Upper lobe of left lung (tissue), 4 donors: ENCODE measurements around the gene PIGO.

Experiments
- EP300 ChIP-seq, 4 donors: sonication (generic); formaldehyde crosslinking; IDR thresholded peaks; one replicate each; pipeline ENCODE4 v1.5.1; 2017; ENCODE audit warnings: antibody characterized with exemption in 4 of 4, control low read depth in 2 of 4
- POLR2A ChIP-seq, 4 donors: fragments of 450-650 bp; IDR thresholded peaks; one replicate each; pipeline ENCODE4 v1.5.1; 2016 to 2017; ENCODE audit warnings: antibody characterized with exemption in 4 of 4, mild to moderate bottlenecking in 2 of 4
- POLR2AphosphoS5 ChIP-seq, 2 donors: sonication (generic); formaldehyde crosslinking; IDR thresholded peaks; one replicate each; pipeline ENCODE4 v1.5.1; 2017; ENCODE audit warnings: antibody characterized with exemption in 2 of 2
- TF ChIP-seq, protein P1 (sequence below), 6 experiments: fragments of 450-650 bp in 4 of 6; fragments of 200-600 bp in 2 of 6; sonication (generic) in 2 of 6; IDR thresholded peaks; one replicate each; pipeline ENCODE4 v1.5.1; 2016 to 2019; ENCODE audit warnings: antibody characterized with exemption in 6 of 6

DNA sequence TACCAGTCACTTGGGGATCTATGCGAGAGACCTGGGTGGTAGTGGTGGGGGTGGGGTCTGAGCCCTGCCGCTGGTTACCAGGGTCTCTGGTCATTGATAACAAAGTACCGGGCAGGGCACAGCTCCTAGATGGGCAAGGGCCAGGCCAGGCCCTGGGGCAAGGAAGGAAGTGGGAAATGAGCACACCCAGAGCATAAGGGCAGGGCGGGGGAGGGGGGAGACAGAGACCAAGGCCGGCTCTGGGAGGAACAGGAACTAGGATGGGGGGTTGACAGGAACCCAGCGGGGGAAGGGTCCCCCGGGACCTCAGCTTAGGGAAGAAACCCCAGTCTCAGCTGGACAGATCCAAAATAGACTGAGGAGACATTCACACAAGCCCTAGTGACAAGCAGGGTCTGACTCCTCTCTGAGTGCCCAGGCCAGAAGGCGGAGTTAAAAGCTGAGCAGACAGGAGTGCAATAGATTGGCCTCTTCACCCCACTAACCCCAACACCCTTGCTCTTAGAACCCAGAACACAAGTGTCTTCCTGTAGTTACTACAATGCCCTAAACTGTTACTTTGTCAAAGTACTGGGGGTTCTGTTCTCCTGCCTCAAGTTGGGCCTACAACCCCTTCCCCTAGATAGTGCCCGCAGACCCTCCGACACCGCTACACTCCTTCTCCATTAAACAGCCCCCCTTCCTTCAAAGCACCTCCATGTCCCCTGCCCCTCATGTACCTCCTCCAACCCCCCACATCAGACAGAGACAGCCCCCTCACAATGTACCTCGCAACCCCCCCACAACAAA is 18.6 kb upstream of the PIGO start:
- TF ChIP-seq POLR2AphosphoS5 (IDR thresholded peaks at IDR 0.05) (peak; percentile 33 to 54), EP300 (IDR thresholded peaks at IDR 0.05) (no peak), POLR2A (IDR thresholded peaks at IDR 0.05) (peak in 1 of 4 donors; percentile 50)
- TF ChIP-seq, protein P1, sequence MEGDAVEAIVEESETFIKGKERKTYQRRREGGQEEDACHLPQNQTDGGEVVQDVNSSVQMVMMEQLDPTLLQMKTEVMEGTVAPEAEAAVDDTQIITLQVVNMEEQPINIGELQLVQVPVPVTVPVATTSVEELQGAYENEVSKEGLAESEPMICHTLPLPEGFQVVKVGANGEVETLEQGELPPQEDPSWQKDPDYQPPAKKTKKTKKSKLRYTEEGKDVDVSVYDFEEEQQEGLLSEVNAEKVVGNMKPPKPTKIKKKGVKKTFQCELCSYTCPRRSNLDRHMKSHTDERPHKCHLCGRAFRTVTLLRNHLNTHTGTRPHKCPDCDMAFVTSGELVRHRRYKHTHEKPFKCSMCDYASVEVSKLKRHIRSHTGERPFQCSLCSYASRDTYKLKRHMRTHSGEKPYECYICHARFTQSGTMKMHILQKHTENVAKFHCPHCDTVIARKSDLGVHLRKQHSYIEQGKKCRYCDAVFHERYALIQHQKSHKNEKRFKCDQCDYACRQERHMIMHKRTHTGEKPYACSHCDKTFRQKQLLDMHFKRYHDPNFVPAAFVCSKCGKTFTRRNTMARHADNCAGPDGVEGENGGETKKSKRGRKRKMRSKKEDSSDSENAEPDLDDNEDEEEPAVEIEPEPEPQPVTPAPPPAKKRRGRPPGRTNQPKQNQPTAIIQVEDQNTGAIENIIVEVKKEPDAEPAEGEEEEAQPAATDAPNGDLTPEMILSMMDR (IDR thresholded peaks at IDR 0.05), result no peak
